ENCODE data around the gene RAB12. TPM values are rescaled to one million over a fixed set of nuclear protein-coding genes. Genes with fewer than 3 reads are reported as not detected.

The RAB12 gene
- total RNA-seq, 1 donor from 2014 or later, result 31.7 TPM

DNA sequence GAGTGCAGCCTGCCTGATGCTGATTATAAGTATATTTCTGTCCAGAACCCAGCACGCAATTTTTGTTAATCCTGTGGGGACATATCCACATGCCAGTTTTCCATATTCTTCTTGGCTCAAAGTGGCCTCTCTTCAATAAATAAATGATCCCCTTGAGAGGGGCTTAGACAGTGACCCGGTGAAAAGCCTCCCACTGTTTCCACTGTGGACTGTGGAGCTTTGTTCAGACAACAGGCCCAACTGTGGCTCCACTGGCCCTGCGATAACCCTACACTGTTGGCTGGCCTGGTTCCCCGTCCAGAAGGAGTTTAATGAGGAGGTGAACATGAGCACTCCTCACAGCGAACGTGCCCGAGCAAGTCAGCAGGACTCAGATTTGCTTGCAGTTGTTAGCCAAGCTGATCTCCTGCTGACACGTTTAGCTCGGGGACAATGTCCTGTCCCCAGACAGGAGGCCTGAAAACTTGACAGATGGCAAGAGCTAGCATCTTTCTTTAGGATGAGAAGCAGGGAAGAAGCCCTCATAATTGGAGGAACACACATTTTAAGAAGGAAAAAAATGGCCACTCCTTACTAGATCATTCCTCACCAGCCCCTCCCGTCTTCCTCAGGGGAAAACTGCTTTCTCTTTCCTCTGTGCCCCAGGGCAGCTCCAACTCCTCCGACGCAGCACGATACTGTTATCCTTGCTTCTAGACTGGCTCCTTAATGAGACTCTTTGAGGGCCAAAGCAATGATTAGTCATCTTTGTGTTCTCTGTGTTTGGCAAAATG lies 76.1 kb downstream of the RAB12 start:
- TF ChIP-seq, protein P1, sequence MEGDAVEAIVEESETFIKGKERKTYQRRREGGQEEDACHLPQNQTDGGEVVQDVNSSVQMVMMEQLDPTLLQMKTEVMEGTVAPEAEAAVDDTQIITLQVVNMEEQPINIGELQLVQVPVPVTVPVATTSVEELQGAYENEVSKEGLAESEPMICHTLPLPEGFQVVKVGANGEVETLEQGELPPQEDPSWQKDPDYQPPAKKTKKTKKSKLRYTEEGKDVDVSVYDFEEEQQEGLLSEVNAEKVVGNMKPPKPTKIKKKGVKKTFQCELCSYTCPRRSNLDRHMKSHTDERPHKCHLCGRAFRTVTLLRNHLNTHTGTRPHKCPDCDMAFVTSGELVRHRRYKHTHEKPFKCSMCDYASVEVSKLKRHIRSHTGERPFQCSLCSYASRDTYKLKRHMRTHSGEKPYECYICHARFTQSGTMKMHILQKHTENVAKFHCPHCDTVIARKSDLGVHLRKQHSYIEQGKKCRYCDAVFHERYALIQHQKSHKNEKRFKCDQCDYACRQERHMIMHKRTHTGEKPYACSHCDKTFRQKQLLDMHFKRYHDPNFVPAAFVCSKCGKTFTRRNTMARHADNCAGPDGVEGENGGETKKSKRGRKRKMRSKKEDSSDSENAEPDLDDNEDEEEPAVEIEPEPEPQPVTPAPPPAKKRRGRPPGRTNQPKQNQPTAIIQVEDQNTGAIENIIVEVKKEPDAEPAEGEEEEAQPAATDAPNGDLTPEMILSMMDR (IDR thresholded peaks at IDR 0.05; ENCODE audit: unreplicated experiment), result no peak
- H3K36me3 Mint-ChIP-seq, result no peaks in the 10 kb centered on the region
- no peak overlapping the region for H3K4me3 Mint-ChIP-seq
- no peaks in the 10 kb centered on the region for H3K9me3 Mint-ChIP-seq
- no peak for DNase-seq (ENCODE audit: low spot score in 2 of 2, unreplicated experiment in 2 of 2)
- H3K4me1 Mint-ChIP-seq, result peaks cover 14% of the 10 kb centered on the region
- peak overlapping the region; percentile 83 for H3K27ac Mint-ChIP-seq
- H3K27me3 Mint-ChIP-seq (ENCODE audit: low read depth), result no peaks in the 10 kb centered on the region

DNA sequence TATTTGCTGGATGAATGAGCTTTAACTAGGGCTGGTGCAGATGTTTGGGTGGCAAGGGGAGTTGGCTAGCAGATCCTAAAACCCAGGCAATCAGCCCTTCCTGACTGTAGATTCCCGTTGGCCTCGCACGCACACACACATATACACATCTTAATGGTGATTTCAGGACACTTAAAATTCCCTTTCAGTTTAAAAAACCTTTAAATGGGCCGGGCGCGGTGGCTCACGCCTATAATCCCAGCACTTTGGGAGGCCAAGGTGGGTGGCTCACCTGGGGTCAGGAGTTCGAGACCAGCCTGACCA lies 76.6 kb downstream of the RAB12 start:
- peak overlapping the region; percentile 83 for H3K27ac Mint-ChIP-seq
- TF ChIP-seq, protein P1 (IDR thresholded peaks at IDR 0.05; ENCODE audit: unreplicated experiment), result no peak
- peaks cover 14% of the 10 kb centered on the region for H3K4me1 Mint-ChIP-seq
- no peak overlapping the region for H3K4me3 Mint-ChIP-seq
- no peak for DNase-seq (ENCODE audit: low spot score in 2 of 2, unreplicated experiment in 2 of 2)
- no peaks in the 10 kb centered on the region for H3K36me3 Mint-ChIP-seq
- H3K27me3 Mint-ChIP-seq (ENCODE audit: low read depth), result no peaks in the 10 kb centered on the region
- no peaks in the 10 kb centered on the region for H3K9me3 Mint-ChIP-seq

DNA sequence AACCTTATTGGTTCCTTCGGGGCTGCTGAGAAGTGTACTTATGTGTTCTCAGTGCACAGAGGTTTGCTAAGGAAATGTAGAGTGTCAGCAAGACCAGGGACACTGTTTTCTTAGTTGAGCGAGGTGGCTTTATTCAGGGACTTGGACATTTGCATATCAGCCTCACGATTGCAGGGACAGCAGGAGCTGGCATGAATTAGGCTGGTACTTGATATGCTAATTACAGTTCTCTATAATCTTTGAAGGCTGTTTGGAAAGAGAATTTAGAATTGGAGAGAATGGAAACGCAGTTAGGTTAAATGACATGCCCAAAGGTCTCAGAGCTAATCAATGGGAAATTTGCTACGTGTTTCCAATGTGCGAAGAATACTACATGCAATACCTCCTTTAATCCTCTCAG lies 77.4 kb downstream of the RAB12 start:
- Mint-ChIP-seq H3K4me1 (peaks cover 14% of the 10 kb centered on the region), H3K36me3 (no peaks in the 10 kb centered on the region), H3K9me3 (no peaks in the 10 kb centered on the region), H3K27ac (no peak overlapping the region), H3K4me3 (no peak overlapping the region), H3K27me3 (ENCODE audit: low read depth) (no peaks in the 10 kb centered on the region)
- TF ChIP-seq, protein P1 (IDR thresholded peaks at IDR 0.05; ENCODE audit: unreplicated experiment), result no peak
- no peak for DNase-seq (ENCODE audit: low spot score in 2 of 2, unreplicated experiment in 2 of 2)

DNA sequence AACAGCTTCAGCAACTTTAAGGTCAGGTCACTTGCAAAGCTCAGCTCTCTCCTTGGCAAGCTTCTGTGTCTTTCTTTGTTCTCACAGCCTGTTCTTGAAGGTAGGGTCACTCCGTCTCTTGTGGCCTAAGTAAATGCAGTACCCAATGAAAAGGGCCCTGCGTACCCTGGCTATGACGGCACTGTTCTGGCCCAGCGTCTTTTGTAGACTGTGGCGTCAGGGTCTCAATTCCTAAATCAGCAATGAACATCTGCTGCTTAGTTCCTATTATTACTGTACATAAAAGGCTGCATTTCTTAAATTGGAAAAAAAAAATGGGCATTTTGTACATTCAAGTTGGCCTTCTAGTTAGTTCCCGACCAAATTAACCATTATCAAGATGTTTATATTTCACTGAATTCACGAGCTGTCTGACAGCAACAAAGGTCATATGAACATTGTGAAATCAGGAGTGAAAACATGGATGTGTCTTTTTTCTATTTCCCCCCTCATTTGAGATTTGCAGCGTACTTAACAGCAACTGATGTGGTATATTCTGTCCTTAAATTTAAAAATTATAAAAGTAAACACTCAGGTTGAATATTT lies 79.1 kb downstream of the RAB12 start:
- no peaks in the 10 kb centered on the region for H3K9me3 Mint-ChIP-seq
- no peak for DNase-seq (ENCODE audit: low spot score in 2 of 2, unreplicated experiment in 2 of 2)
- TF ChIP-seq, protein P1 (IDR thresholded peaks at IDR 0.05; ENCODE audit: unreplicated experiment), result no peak
- H3K27ac Mint-ChIP-seq, result no peak overlapping the region
- peaks cover 14% of the 10 kb centered on the region for H3K4me1 Mint-ChIP-seq
- no peak overlapping the region for H3K4me3 Mint-ChIP-seq
- H3K36me3 Mint-ChIP-seq, result no peaks in the 10 kb centered on the region
- no peaks in the 10 kb centered on the region for H3K27me3 Mint-ChIP-seq (ENCODE audit: low read depth)

DNA sequence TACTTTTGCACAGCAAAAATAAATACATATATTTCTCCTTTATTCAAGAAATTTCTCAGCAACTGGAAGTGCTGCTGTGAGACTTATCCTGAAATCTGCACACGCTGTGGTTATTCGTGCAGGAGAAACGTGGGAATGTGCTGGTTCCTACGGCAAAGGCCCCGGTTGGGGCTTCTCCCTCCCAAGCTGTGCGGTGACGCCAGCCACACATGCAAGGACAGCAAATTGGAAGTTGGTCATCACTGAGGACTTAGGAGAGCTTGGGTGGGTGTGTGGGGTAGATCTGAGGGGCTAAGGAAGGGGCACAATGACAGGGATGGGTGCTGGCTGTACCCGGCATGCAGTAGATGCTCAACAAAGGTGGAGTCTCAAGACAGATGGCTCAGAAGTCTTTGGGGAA lies 79.6 kb downstream of the RAB12 start:
- Mint-ChIP-seq H3K4me1 (peaks cover 14% of the 10 kb centered on the region), H3K36me3 (no peaks in the 10 kb centered on the region), H3K4me3 (no peak overlapping the region)

More for the DNA sequence above, 79.6 kb downstream of the RAB12 start:
- TF ChIP-seq, protein P1 (IDR thresholded peaks at IDR 0.05; ENCODE audit: unreplicated experiment), result no peak
- H3K27me3 Mint-ChIP-seq (ENCODE audit: low read depth), result no peaks in the 10 kb centered on the region
- H3K9me3 Mint-ChIP-seq, result no peaks in the 10 kb centered on the region
- no peak for DNase-seq (ENCODE audit: low spot score in 2 of 2, unreplicated experiment in 2 of 2)
- H3K27ac Mint-ChIP-seq, result no peak overlapping the region

Other genes with a start within 250 kb of the RAB12 start
- 24.0 to 26.2 TPM (median 24.7 TPM) in 3 replicates for gene MTCL1, start 96.1 kb downstream of the RAB12 start, total RNA-seq